HG03439 (cell line): ENCODE results near the gene E2F2.

ENCODE experiments used
- ATAC-seq: cut with Tn5 transposase; IDR thresholded peaks from one replicate; pipeline ENCODE4 v1.9.1; 2021; ENCODE audit warnings: mild to moderate bottlenecking, moderate library complexity; ENCODE audit not compliant: unreplicated experiment

The E2F2 gene

GRCh38 chr1:23469372-23469982 lies 61.6 kb downstream of the E2F2 start:
- no peak for ATAC-seq

- no peak for ATAC-seq
Observed at GRCh38 chr1:23466423-23466989, 64.5 kb downstream of the E2F2 start.

- ATAC-seq: no peak
Observed at GRCh38 chr1:23463286-23463685, 67.7 kb downstream of the E2F2 start.

GRCh38 chr1:23462766-23463165 lies 68.3 kb downstream of the E2F2 start:
- ATAC-seq: no peak

DNA sequence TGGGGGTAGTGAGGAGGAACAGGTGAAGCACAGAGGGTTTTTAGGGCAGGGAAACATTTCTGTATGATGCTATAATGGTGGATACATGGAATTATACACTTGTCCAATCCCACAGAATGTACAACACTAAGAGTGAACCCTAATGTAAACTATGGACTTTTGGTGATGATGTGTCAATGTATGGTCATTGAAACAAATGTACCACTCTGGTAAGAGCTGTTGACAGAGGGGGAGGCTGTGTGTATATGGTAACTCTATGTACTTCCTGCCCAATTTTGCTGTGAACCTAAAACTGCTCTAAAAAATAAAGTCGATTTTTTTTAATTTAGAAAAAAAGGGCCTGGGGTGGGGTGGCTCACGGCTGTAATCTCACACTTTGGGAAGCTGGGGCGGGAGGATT lies 70.0 kb downstream of the E2F2 start:
- ATAC-seq: no peak

DNA sequence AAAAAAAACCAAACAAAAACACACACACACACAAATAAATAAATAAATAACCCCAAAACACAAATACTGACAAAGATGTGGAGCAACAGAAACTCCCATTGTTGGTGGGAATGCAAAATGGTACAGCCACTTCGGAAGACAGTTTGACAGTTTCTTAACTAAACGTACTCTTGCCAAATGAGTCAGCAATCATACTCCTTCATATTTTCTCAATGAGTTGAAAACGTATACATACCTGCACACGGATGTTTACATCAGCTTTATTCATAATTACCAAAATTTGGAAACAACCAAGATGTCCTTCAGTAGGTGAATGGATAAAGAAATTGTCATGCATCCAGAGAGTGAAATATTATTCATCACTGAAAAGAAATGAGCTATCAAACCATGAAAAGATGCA lies 70.5 kb downstream of the E2F2 start:
- ATAC-seq: no peak

- ATAC-seq: no peak
Observed at GRCh38 chr1:23459338-23459757, 71.7 kb downstream of the E2F2 start.
